Keratinocyte (primary cell): ENCODE results near the gene SH3RF1. TPM values are rescaled to one million over a fixed set of nuclear protein-coding genes. Genes with fewer than 3 reads are reported as not detected.
A peak's percentile ranks its signal among the peaks of the same experiment; 100 is the strongest.

Experiments used
- DNase-seq: peaks from one replicate; pipeline ENCODE4 v3.0.0-alpha.2; 2011; ENCODE audit warnings: low read depth, missing footprints, low spot score
- FAIRE-seq: peaks from 2 replicates; lab custom pipeline; 2011; peaks lifted over from hg19 to GRCh38; lab: Jason Lieb, UNC
- H2AFZ ChIP-seq: 2 replicates; pipeline ENCODE4 v1.6.0; 2012; ENCODE audit warnings: low read length, control low read depth, inconsistent platforms; ENCODE audit not compliant: control insufficient read depth
- H3K27ac ChIP-seq: 2 replicates; pipeline ENCODE4 v1.5.1; 2011; ENCODE audit warnings: low read length; ENCODE audit not compliant: control insufficient read depth, insufficient read depth
- H3K27me3 ChIP-seq: 3 replicates; pipeline ENCODE4 v1.6.0; 2011; ENCODE audit warnings: low read length; ENCODE audit not compliant: control insufficient read depth, insufficient read depth; ENCODE audit errors: extremely low read depth
- H3K36me3 ChIP-seq, 2 experiments: 2 replicates in 1 of 2; 3 replicates in 1 of 2; pipeline ENCODE4 v1.5.1; 2011; ENCODE audit warnings: low read length in 2 of 2, mild to moderate bottlenecking in 1 of 2; ENCODE audit not compliant: control insufficient read depth in 2 of 2, insufficient read depth in 2 of 2; ENCODE audit errors: extremely low read depth in 1 of 2
- H3K4me1 ChIP-seq: 3 replicates; pipeline ENCODE4 v1.5.1; 2011; ENCODE audit warnings: low read length; ENCODE audit not compliant: control insufficient read depth, insufficient read depth; ENCODE audit errors: extremely low read depth
- H3K4me2 ChIP-seq: 3 replicates; pipeline ENCODE4 v1.6.0; 2011; ENCODE audit warnings: low read depth, low read length; ENCODE audit not compliant: control insufficient read depth, insufficient read depth; ENCODE audit errors: extremely low read depth
- H3K4me3 ChIP-seq, 3 experiments: fragments of 200-600 bp in 1 of 3; sonication (generic) in 1 of 3; 2 replicates in 2 of 3; 3 replicates in 1 of 3; pipeline ENCODE4 v1.5.1; 2011 to 2016; ENCODE audit warnings: low read length in 3 of 3, mild to moderate bottlenecking in 3 of 3, control low read depth in 2 of 3, inconsistent platforms in 1 of 3, low read depth in 1 of 3, mixed read lengths in 1 of 3, mixed run types in 1 of 3, moderate library complexity in 1 of 3; ENCODE audit not compliant: control insufficient read depth in 2 of 3, insufficient read depth in 2 of 3; ENCODE audit errors: extremely low read depth in 1 of 3
- H3K79me2 ChIP-seq: 2 replicates; pipeline ENCODE4 v1.6.0; 2012; ENCODE audit warnings: low read length; ENCODE audit not compliant: control insufficient read depth, insufficient read depth
- H3K9ac ChIP-seq: 3 replicates; pipeline ENCODE4 v1.6.0; 2011; ENCODE audit warnings: low read length; ENCODE audit not compliant: control insufficient read depth, insufficient read depth; ENCODE audit errors: extremely low read depth
- H3K9me1 ChIP-seq: 3 replicates; pipeline ENCODE4 v1.6.0; 2011; ENCODE audit warnings: low read length; ENCODE audit not compliant: control insufficient read depth, insufficient read depth; ENCODE audit errors: extremely low read depth
- H3K9me3 ChIP-seq: 2 replicates; pipeline ENCODE4 v1.5.1; 2012; ENCODE audit warnings: low read depth, low read length; ENCODE audit not compliant: control insufficient read depth
- H4K20me1 ChIP-seq: 3 replicates; pipeline ENCODE4 v1.6.0; 2011; ENCODE audit warnings: low read length; ENCODE audit not compliant: control insufficient read depth, insufficient read depth; ENCODE audit errors: extremely low read depth
- CTCF ChIP-seq, 3 experiments: IDR thresholded peaks in 1 of 3; conservative IDR thresholded peaks in 1 of 3; optimal IDR thresholded peaks in 1 of 3; 2 replicates in 2 of 3; 3 replicates in 1 of 3; pipeline versions ENCODE3 to v1.5.1; 2011; ENCODE audit warnings: low read length in 3 of 3, mild to moderate bottlenecking in 3 of 3, moderate library complexity in 2 of 3, control low read depth in 1 of 3, inconsistent platforms in 1 of 3; ENCODE audit not compliant: insufficient read depth in 2 of 3; ENCODE audit errors: extremely low read depth in 1 of 3
- EZH2 ChIP-seq: IDR thresholded peaks from one replicate; pipeline ENCODE4 v1.6.1; 2012; ENCODE audit warnings: inconsistent platforms, mild to moderate bottlenecking, low read length, moderate library complexity
- dilution Hi-C: fragments of 300-500 bp; cut with MboI; formaldehyde crosslinking; loops from one replicate; pipeline ENCODE4 v1.7.0; 2020; ENCODE audit warnings: low sequenced_read_pairs; ENCODE audit not compliant: extremely low pct_ligation_motif_present
- polyA plus RNA-seq, 5 experiments: library from polyadenylated mRNA; depleted of rRNA in 3 of 5; stranded (reverse) in 3 of 5; stranded (forward) in 1 of 5; unstranded in 1 of 5; fragments of >200 nt; gene quantifications; 1 replicate in 1 of 5; 2 replicates in 3 of 5; 3 replicates in 1 of 5; pipeline versions ENCODE4 v1.2.1 to v1.2.3, GENCODE V29; 2011 to 2012; ENCODE audit warnings: missing spikeins in 2 of 5, low read depth in 1 of 5, low replicate concordance in 1 of 5

The SH3RF1 gene
- polyA plus RNA-seq, 1 donor (not counting 4 experiments of a cell fraction or from before 2014, with no cell fraction given), result 9.5 TPM

DNA sequence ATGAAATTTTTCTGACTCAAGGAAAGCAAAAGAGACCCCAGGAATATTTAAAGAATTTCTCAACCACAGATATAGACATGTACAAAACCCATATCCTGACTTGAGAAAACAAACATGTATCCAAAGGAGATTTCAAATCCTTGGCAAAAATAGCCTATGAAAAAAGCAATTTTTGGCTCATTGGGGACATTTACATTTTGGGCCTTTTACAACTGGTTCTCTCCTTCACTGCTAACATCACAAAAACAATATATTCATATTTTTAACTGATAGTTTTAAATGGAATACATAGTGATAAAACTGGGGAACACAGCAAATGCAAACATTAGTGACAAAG lies 65.0 kb downstream of the SH3RF1 start:
- DNase-seq (no peak), FAIRE-seq (no peak)
- Histone ChIP-seq H3K4me1 (peaks cover 26% of the 10 kb centered on the region), H3K27me3 (no peaks in the 10 kb centered on the region), H3K9ac (no peak overlapping the region), H3K9me1 (peaks cover 3% of the 10 kb centered on the region), H3K27ac (peak overlapping the region; percentile 52), H3K9me3 (no peaks in the 10 kb centered on the region), H4K20me1 (no peaks in the 10 kb centered on the region), H3K36me3 (no peaks in the 10 kb centered on the region), H3K4me2 (no peak overlapping the region), H3K79me2 (peaks cover 55% of the 10 kb centered on the region), H2AFZ (no peak overlapping the region), H3K4me3 (no peak overlapping the region)
- no peak for TF ChIP-seq EZH2
- TF ChIP-seq CTCF (optimal IDR thresholded peaks at IDR 0.05 in 1 of 3, IDR thresholded peaks at IDR 0.05 in 1 of 3, conservative IDR thresholded peaks at IDR 0.05 in 1 of 3; ENCODE audit: extremely low read depth in 1 of 3, insufficient read depth in 2 of 3, low read length in 3 of 3), result no peak
- dilution Hi-C loops, result no loop called here

DNA sequence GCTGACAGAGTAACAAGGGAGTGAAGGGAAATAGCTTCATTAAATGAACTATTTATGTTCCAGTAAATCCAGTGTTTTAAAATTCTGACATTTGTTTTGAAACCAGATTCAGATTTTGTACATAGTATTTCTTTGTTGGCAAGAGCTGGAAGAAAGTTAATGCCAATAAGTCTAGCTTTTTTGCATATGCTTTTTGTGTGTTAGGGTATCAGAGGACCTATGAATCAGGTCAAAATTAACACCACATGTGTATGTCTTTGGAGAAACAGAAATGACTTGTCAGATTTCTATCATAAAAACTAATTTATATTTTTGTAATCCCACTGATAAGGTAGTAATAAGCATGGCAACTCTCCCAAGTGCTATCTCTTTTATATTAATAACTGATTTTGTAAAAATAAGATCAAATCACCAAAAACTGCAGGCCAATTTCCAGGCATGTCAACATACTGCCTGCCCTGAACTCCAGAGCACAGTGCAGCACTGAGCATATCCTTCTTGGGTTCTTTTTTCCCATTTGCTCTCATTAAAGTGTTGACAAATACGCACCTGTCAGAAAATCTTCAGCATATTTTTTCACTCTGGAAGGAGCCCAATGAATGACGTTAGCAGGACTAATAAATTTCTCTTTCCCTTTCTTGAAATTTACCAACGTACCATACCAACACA lies 65.5 kb downstream of the SH3RF1 start:
- Histone ChIP-seq H3K9me3 (no peaks in the 10 kb centered on the region), H3K9ac (peak overlapping the region; percentile 59), H3K79me2 (peaks cover 55% of the 10 kb centered on the region), H3K27ac (peak overlapping the region; percentile 88), H2AFZ (peak overlapping the region; percentile 7), H3K4me3 (peak overlapping the region in 2 of 3 experiments; percentile 10 to 18), H3K4me2 (peak overlapping the region; percentile 75), H3K4me1 (peaks cover 29% of the 10 kb centered on the region), H3K9me1 (peaks cover 3% of the 10 kb centered on the region), H4K20me1 (no peaks in the 10 kb centered on the region), H3K27me3 (no peaks in the 10 kb centered on the region), H3K36me3 (no peaks in the 10 kb centered on the region)
- no peak for DNase-seq
- dilution Hi-C loops, result no loop called here
- peak; percentile 43 for FAIRE-seq
- TF ChIP-seq CTCF (optimal IDR thresholded peaks at IDR 0.05 in 1 of 3, IDR thresholded peaks at IDR 0.05 in 1 of 3, conservative IDR thresholded peaks at IDR 0.05 in 1 of 3; ENCODE audit: extremely low read depth in 1 of 3, insufficient read depth in 2 of 3, low read length in 3 of 3) (no peak), EZH2 (no peak)
